Measurements from ENCODE around the gene PLEKHG4B. TPM values are rescaled to one million over a fixed set of nuclear protein-coding genes. Genes with fewer than 3 reads are reported as not detected.

PLEKHG4B gene
- total and polyA plus RNA-seq, 2 of the 8 experiments (the other 6 are each of a cell fraction or from before 2014, with no cell fraction given), result 31.1 to 43.6 TPM

DNA sequence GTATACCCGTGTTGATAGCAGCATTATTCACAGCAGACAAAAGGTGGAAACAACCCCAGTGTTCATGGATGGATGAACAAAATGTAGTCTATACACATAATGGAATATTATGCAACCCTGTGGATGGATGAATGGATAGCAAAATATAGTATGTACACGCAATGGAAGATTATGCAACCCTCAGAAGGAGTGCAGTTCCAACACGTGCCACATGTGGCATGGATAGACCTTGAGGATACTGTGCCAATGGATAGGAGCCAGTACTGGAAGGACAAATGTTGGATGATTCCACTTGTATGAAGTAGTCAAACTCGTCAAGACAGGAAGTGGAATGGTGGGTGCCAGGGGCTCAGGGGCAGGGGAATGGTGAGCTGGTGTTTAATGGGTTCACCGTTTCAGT is 44.9 kb downstream of the PLEKHG4B start:
- Histone ChIP-seq H2BK20ac (ENCODE audit: low read length) (no peak overlapping the region), H3K79me1 (ENCODE audit: low read depth, low read length) (peaks cover 10% of the 10 kb centered on the region), H2AFZ (ENCODE audit: low read length) (no peak overlapping the region), H4K5ac (ENCODE audit: insufficient read length, low read depth, low read length) (no peak overlapping the region), H3K23ac (ENCODE audit: insufficient read length) (peak overlapping the region; percentile 39), H3K79me2 (ENCODE audit: control insufficient read depth in 1 of 2, insufficient read depth in 2 of 2, low read length in 2 of 2) (peaks cover 0 to 36% of the 10 kb centered on the region in 2 experiments; a peak in 3 of 4 replicates), H2BK120ac (replicated peaks; ENCODE audit: low read depth, low read length) (no peak overlapping the region), H4K91ac (replicated peaks; ENCODE audit: insufficient read length, low read length) (no peak overlapping the region), H4K8ac (ENCODE audit: extremely low read depth, insufficient read depth, low read length) (no peak overlapping the region), H3K9me3 (ENCODE audit: insufficient read depth in 2 of 2, low read depth in 1 of 2, low read length in 1 of 2) (no peaks in the 10 kb centered on the region), H3K4me2 (ENCODE audit: insufficient read depth in 1 of 2, low read depth in 2 of 2, low read length in 2 of 2) (no peak overlapping the region), H3K56ac (replicated peaks; ENCODE audit: insufficient read length, low read depth, low read length) (no peak overlapping the region), H3K4me3 (ENCODE audit: extremely low read depth in 1 of 4, insufficient read depth in 2 of 4, low read depth in 3 of 4, low read length in 4 of 4) (no peak overlapping the region), H3K18ac (ENCODE audit: extremely low read depth, low read length) (no peak overlapping the region), H2BK5ac (ENCODE audit: low read depth, low read length) (no peak overlapping the region), H3K4ac (replicated peaks; ENCODE audit: insufficient read length, low read depth, low read length) (no peak overlapping the region), H3K23me2 (ENCODE audit: low read depth, low read length) (no peaks in the 10 kb centered on the region), H2BK15ac (ENCODE audit: low read length) (no peak overlapping the region), H2BK12ac (ENCODE audit: low read depth, low read length) (no peak overlapping the region), H2AK5ac (ENCODE audit: low read depth, low read length) (no peak overlapping the region), H3K27ac (ENCODE audit: low read depth, low read length) (no peak overlapping the region), H4K20me1 (replicated peaks in 1 of 2; ENCODE audit: control insufficient read depth in 1 of 2, insufficient read depth in 2 of 2, low read length in 2 of 2) (peaks cover 8 to 13% of the 10 kb centered on the region in 2 experiments), H3K36me3 (ENCODE audit: control insufficient read depth in 2 of 4, insufficient read depth in 4 of 4, low read length in 3 of 4) (peaks cover 0 to 16% (median 4%) of the 10 kb centered on the region in 4 experiments; a peak in 3 of 8 replicates), H3K14ac (ENCODE audit: insufficient read length) (no peak overlapping the region), H3K4me1 (replicated peaks in 1 of 4; ENCODE audit: control insufficient read depth in 3 of 4, insufficient read depth in 4 of 4, low read length in 3 of 4) (peaks cover 0 to 6% (median 2%) of the 10 kb centered on the region in 4 experiments; a peak in 5 of 7 replicates), H3K9ac (replicated peaks in 1 of 4; ENCODE audit: extremely low read depth in 1 of 4, low read depth in 3 of 4, low read length in 3 of 4) (no peak overlapping the region), H3K27me3 (replicated peaks in 1 of 4; ENCODE audit: control insufficient read depth in 3 of 4, extremely low read depth in 1 of 4, insufficient read depth in 3 of 4, low read length in 3 of 4) (no peaks in the 10 kb centered on the region)
- ChIA-PET POLR2A (ENCODE audit: partially characterized antibody) (interaction anchor here (1.8 kb wide), 1 partner anchor 11 kb away, joined by 7 read pairs; no protein-coding TSS in a partner anchor), CTCF (ENCODE audit: partially characterized antibody) (interaction anchor here (1.0 to 1.3 kb wide), 2 partner anchors 16 to 47 kb away, joined by 3 to 4 read pairs; no protein-coding TSS in a partner anchor)
- FAIRE-seq (no peak), DNase-seq (ENCODE audit: low read depth in 1 of 2, low spot score in 2 of 2) (no peak)
- TF ChIP-seq, protein P1, sequence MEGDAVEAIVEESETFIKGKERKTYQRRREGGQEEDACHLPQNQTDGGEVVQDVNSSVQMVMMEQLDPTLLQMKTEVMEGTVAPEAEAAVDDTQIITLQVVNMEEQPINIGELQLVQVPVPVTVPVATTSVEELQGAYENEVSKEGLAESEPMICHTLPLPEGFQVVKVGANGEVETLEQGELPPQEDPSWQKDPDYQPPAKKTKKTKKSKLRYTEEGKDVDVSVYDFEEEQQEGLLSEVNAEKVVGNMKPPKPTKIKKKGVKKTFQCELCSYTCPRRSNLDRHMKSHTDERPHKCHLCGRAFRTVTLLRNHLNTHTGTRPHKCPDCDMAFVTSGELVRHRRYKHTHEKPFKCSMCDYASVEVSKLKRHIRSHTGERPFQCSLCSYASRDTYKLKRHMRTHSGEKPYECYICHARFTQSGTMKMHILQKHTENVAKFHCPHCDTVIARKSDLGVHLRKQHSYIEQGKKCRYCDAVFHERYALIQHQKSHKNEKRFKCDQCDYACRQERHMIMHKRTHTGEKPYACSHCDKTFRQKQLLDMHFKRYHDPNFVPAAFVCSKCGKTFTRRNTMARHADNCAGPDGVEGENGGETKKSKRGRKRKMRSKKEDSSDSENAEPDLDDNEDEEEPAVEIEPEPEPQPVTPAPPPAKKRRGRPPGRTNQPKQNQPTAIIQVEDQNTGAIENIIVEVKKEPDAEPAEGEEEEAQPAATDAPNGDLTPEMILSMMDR (IDR thresholded peaks at IDR 0.05; ENCODE audit: control extremely low read depth in 1 of 3, insufficient read depth in 1 of 3, low read depth in 1 of 3, low read length in 3 of 3), result peak in 1 of 3 experiments; percentile 21; a peak in 1 of 4 replicates
- TF ChIP-seq CEBPB (IDR thresholded peaks at IDR 0.05; ENCODE audit: low read depth, low read length) (peak; percentile 63), SUZ12 (IDR thresholded peaks at IDR 0.05; ENCODE audit: low read length) (no peak)
- WGBS, 2 experiments (ENCODE audit: extremely low coverage in 1 of 2, insufficient coverage in 1 of 2, insufficient read length in 1 of 2, insufficient replicate concordance in 2 of 2, low coverage in 1 of 2, low lambda C conversion rate in 2 of 2, missing lambda C conversion rate in 1 of 2), result 94% methylated on average over 5 of the region's 5 CpGs; no CpG with 5 or more reads in 1 of the 2 experiments
